Sciatic nerve (tissue), 2 donors: ENCODE results near the gene BTBD9. TPM values are rescaled to one million over a fixed set of nuclear protein-coding genes. Genes with fewer than 3 reads are reported as not detected.
A peak's percentile ranks its signal among the peaks of the same experiment; 100 is the strongest.

ENCODE experiments used
- ATAC-seq: fragments of 200-7000 bp; cut with Tn5 transposase; one replicate; pipeline ENCODE4 v1.9.1; 2020; ENCODE audit warnings: mild to moderate bottlenecking, moderate library complexity
- DNase-seq: peaks from one replicate; pipeline ENCODE4 v3.0.0-alpha.2; 2020; ENCODE audit warnings: low spot score
- intact Hi-C: fragments of 100-400 bp; cut with DNase I; formaldehyde crosslinking; loops from one replicate; pipeline ENCODE4 v1.14.2; 2022
- total RNA-seq: library from RNA; stranded (reverse); fragmentation: NEBNext Ultra II Directional; extraction: Animal tissue kit (Norgen Biotek cat#: 25700); gene quantifications from one replicate; pipeline ENCODE4 v1.2.1, GENCODE V29; 2021
- donor health status: DM: no; HTN: no; CAD: no.
- donor health status: DM: no; HTN: no; CAD: no.

BTBD9 gene
- total RNA-seq, 1 donor from 2014 or later, result 22.4 TPM

DNA sequence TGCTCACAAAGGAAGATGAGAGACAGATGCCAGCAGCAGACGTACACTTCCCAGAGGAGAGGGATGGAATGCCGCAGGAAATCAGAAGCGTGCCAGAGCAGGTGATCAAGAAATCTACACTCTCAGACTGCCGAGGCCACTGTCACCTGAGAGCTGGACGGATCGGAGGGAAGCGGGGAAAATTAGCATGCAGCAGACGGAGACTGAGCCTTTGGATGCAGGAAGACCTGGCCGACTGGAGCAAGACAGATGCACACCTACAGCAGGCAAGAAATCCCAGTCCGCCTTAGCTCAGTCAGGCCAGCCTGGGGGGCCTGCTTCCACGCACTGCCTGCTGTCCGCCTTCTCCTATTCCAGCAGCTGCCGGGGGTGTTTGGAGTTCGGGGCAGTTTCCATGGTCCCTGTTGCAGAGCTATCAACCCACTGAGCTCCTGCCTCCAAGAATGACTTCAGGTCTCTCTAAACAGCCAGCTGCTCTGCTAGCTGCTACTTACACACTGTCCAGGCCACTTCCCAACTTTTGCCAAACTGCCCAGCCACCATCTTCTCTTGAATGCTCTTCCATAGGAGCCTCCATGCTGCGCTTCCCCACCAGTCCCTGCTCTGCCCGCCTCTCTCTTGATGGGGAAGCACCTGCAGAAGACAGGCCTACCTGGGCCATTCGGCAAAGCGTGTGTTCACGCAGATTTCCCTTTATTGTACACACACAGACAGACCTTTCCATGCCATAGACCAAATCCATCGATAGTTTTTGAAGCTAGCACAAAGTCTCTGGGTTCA, 451.7 kb downstream of the BTBD9 start:
- ATAC-seq (no peak), DNase-seq (no peak)
- intact Hi-C loops, result no loop called here

DNA sequence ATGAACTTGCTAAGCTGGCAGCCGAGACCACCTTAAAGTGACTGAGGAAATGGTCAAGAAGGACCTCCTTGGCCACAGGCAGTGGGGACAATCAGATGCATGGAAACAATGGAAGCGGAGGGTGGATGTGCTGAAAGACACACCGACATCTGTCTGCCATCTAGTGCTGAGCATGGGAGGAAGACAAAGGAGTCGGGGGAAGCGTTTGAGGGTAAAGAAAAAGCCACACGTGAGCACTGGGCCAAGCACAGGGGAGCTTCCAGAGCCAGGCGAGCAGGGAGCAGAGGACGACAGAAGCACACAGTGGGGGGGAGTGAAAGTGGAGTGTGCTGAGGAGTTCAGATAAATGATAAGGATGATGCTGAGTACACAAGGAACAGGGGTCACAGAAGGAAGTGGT, 452.4 kb downstream of the BTBD9 start:
- intact Hi-C loops, result no loop called here
- DNase-seq (no peak), ATAC-seq (no peak)

DNA sequence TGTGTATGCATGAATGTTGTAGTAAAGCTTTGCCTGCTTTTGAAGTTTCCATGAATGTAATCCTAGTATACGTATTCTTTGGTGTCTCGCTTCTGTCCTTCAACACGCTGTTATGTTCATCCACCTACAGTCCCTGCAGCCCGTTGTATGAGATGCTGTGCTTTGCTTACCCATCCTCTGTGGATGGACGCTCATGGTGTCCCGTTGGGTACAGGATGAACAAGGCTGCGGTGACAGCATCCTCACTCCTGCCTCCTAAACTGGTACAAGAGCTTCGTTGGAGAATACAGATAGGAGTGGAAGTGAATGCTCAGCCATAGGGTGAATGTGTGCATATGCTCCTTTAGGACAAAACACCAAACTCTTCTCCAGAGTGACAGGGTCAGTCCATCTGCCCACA, 454.0 kb downstream of the BTBD9 start:
- ATAC-seq, result no peak
- intact Hi-C loops, result no loop called here
- DNase-seq, result no peak

DNA sequence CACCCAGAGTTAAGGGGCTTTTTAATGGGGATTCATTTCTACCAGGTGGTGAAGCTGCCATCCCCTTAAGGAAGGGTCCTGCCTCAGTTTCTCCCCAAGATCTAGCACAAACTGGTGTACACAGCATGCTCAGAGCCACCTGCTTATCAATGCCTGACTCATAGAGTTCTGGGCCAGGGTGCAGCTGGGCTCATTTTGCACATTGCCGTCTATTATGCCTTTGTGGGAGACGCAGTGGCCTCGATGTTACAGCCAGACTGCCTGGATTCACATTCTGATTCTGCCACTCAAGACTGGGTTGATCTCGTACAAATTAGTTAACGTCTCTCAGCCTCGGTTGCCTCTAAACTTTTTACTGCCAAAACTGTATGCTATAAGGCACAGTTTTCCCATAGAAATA, 454.5 kb downstream of the BTBD9 start:
- no peak for DNase-seq
- intact Hi-C loops, result no loop called here
- ATAC-seq, result no peak

DNA sequence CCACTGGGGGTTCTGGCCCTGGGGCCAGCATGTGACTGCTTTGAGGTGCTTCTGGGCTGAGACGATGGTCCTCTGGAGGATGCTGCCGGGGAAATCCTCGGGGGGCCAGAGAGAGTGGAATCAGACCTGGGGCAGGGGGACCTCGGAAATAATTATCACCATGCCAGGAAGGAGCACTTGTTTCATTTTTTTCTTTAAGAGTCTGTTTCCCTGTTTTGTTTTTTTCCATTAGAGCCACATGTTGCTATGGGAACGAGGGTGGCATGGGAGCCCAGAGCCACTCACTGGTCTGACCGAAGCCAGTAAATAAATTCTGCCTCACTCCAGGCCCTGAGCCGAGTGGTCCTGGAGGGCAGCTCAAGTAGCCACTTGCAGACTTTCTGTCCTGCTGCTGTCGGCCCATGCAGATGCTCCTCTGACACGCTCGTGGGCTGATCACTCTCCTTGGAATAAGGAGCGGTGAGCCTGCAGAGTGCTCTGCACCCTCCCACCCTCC, 455.1 kb downstream of the BTBD9 start:
- intact Hi-C loops, result no loop called here
- DNase-seq (no peak), ATAC-seq (no peak)

DNA sequence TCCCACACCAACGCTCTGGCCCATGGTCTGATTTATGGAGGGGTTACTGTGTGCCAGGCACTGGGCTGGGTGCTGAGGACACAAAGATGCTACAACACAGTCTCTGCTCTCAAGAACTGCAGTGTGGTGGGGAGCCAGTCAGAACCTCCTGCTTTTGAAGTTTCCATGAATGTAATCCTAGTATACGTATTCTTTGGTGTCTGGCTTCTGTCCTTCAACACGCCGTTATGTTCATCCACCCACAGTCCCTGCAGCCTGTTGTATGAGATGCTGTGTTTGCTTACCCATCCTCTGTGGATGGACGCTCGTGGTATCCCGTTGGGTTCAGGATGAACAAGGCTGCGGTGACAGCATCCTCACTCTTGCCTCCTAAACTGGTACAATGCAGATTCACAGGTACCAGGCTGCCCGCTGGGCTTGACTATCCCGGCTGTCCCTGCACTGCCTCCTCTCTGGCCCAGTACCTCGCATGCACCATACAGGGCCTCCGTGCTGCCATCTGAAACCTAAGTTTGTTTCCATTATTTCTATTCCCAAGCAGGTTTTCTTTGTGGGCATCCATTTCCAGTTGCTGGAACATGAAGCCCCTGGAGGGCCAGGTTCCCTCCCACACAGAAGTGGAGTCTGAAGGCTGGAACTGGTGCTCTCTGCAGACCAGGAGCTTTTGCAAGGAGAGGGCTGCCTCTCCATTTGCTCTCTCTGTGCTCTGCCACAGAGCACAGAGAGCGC, 455.7 kb downstream of the BTBD9 start:
- ATAC-seq, result no peak
- intact Hi-C loops, result no loop called here
- DNase-seq, result no peak

DNA sequence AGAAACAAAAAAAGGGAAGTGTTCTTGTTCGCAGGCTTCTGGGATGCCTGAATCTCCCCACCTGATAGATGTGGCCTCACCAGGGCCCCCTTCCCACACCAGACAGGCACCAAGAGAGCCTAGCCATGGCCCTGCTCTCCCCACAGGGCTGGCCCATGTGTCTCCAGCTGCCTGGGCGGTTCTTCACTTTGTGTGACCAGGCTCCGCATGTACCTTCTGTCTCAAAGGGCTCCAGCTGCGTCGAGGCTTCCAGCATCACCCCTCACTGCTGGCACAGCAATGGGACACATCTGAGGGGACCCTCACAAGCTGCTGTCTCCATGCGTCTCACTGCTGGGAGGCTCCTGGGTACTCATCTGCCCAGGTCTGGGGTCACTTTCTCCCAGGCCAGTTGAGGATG, 457.3 kb downstream of the BTBD9 start:
- ATAC-seq (no peak), DNase-seq (no peak)
- intact Hi-C loops, result no loop called here

DNA sequence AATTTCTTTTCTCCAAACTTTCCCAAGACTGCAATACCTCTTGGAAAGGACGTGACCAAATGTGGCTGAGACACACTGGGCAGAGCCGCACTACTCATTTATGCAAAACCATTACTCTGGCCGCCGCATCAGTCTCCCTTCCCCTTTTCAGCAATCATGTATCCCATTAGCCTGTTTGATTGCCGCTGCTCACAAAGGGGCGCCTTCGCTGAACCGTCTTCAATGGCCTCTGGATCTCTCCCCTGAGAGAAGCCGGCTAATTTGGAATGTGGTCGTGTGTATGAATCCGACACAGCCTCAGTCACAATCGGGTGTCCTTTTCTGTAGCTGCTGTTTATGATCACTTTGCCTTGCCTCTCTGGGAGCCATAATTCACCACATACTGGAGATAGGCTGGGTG, 459.1 kb downstream of the BTBD9 start:
- intact Hi-C loops, result no loop called here
- peak; percentile 35 for DNase-seq
- ATAC-seq, result no peak

DNA sequence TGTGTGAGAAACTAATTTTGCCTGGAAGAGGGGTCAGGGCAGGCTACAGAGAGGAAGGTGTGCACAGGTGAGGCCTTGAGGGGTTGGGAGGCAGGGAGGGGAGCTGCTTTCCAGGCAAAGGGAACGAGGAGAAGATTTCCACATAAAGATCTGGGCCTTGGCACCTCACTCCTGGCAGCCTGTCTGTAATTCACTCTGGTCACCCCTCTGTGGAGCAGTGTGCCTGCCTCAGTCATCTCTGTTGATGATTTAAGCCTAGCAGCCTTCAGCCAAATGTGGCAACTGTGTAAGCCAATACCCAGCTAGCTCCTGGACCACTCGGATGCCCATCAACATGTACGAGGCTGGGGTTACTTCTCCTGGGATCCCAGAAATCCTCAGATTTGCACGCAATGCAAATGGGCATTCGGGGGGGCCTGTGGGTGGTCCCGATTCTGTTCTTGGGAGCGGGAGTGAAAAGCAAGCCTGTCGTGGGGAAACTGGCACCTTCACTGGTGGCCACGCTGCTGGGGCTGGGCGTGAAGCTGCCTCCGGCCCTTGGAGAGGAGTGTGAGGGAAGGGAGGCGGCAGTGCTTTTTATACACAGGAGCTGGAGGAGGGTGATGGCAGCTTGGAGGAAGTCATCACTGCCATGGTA, 459.8 kb downstream of the BTBD9 start:
- DNase-seq, result peak; percentile 41

DNA sequence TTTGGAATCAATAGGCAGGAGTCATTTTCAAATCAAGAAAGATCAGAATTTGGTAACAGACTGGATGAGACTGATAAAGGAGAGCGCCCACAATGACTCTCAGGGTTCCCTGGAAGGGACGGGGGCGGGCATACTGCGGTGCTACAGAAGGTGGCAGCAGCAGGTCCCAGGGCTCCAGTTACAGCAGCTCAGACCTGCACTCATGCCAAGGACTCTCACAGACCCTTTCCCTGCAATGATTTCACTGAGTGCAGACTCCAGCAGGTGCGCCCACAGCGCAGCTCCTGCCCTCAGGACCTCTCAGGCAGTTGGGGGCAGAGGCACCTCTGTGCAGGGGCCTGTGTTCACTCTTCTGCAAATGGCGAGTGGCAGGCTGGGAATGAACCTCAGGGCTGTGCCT, 460.4 kb downstream of the BTBD9 start:
- ATAC-seq, result no peak
- intact Hi-C loops, result no loop called here
- DNase-seq, result peak; percentile 42

More for the DNA sequence above, 459.8 kb downstream of the BTBD9 start:
- intact Hi-C loops, result no loop called here
- no peak for ATAC-seq

DNA sequence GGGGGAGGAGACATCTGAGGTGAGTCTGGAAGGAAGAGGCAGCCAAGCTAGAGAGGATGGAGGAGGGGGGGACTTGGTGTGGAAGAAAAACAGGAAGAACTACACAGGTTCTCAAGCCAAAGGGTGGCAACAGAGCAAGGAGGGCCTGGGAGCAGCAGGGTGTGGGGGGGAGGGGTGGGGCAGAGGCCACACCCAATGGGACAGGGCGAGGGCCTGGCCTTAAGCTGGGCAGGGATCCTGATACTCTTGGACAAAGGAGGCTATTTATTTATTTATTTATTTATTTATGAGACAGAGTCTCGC, 461.2 kb downstream of the BTBD9 start:
- intact Hi-C loops, result no loop called here
- peak; percentile 25 for DNase-seq
- ATAC-seq, result no peak

DNA sequence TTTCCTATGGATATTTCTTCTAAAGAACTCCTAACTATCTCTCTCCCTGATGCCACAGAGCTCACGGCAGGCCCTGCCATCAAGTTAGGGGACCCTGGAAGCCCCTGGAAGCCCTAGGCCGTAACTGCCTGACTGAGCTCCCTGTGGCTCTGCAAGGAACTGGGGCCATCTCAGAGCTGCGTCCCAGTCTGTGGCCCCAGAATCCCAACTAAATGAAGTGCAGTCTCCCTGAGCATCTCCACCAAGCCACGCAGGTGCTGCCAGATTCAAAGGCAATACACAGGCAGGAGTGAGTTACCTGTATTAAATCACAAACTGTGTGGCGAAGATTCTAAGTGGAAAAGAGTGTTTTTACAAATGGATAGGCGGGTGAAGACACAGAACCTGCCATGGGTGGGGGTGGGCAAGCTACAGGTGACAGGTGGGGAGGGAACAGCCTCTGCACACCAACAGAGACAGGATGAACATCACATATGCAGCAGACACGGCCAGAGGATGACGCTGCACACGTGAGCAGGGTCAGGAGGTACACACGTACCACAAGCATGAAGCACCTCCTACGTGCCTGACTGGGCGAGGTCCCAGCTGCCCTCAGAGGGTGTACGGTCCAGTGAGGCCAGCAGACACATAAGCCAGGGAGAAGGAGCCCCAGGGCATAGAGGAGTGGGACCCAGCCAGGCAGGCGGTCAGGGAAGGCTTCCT, 461.7 kb downstream of the BTBD9 start:
- no peak for ATAC-seq

DNA sequence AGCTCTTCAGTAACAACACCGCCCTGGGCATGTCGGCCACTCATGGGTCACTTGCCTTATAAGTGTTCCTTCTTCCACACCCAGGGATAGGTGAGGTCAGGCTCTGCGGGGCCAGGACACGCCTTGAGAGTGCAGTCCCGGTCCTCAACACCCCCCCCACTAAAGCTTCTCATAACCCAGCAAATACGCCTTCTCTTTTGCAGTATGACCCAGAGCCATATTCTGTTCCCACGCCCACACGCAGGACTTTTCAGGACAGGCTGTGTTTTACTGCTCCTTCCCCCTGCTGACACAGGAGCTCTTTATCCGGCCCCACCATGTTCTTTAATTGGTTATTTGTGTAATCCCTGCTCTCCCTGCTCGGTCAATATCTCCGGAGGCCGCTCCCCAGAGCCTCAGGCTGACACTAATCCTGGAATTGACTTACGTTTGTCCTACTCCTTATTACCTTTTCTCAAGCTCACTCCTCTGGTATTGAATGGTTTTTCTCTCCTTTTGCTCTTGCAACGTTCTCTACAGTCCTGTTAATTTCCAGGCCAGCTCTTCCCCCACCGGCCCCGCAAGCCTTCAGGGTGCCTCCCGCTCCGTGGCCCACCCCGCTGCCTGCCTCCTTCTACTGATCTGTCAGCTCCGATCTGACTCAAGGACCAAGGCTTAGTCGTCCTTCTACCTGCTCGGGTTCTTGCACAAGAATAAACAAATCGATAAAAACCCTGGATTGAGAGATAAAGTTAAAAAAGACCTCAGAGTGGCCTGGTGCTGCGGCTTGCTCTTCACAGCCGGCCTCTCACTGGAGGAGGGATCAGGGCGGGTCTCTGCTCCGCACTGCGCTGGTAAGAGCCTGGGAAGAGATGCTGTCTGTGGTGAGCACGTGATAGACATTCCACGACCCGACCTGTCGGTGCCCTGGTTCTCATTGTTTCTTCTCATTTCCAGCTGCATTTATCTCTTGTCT, 462.7 kb downstream of the BTBD9 start:
- intact Hi-C loops, result no loop called here
- ATAC-seq, result peak; percentile 78
- DNase-seq, result peak; percentile 52

More for the DNA sequence above, 461.7 kb downstream of the BTBD9 start:
- intact Hi-C loops, result no loop called here
- DNase-seq, result peak; percentile 36

DNA sequence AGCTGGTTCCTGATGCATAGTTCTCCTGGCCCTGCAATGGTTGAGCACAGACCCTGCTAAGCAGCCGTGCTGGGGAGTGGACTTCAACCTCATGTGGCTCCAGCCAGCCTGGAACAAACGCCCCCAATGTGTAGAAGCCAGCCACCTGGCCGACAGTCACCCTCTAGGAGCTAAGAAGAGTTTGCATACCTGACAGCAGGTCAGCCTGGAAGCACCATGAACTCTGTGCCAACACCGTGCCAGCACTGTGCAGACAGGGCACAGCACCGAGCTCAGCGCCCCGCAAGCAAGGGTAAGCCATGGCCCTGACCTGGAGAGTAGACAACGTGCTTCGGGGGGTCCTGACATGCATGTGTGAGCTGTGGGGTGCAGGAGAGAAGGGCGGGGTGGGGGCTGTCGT, 463.9 kb downstream of the BTBD9 start:
- DNase-seq (no peak), ATAC-seq (no peak)
- intact Hi-C loops, result no loop called here

DNA sequence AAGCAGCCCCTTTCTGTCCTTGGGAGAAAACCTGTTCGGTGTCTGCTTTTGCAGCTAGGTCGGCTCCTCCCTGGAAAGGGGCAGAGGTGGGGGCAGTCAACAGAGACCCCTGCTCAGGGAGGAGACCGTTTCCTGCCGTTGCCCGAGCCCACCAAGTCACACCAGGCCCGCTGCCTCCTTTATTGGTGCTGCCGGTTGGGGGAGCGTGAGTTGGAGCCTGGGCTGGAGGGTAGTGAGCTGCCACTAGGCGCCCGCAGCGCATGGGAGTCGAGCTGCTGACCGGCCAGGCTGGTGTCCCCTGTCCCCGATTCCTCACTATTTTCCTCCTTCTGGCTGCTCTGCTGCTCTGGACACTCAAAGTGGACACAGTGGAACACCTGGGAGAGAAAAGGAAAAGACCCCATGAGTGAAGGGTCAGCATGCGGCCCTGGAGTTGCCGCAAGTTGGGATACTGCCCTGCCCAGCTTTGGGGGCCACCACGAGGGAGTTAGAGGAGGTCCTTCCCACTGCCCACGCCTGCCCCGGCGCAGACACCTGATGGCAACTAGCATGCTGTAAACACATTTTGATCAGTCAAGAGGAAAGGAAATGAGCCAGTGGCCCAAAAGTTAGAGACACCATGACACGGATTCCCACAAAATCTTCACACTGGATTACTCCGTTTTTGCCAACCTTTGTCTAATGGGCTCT, 464.8 kb downstream of the BTBD9 start:
- no peak for ATAC-seq
- intact Hi-C loops, result no loop called here
- no peak for DNase-seq

DNA sequence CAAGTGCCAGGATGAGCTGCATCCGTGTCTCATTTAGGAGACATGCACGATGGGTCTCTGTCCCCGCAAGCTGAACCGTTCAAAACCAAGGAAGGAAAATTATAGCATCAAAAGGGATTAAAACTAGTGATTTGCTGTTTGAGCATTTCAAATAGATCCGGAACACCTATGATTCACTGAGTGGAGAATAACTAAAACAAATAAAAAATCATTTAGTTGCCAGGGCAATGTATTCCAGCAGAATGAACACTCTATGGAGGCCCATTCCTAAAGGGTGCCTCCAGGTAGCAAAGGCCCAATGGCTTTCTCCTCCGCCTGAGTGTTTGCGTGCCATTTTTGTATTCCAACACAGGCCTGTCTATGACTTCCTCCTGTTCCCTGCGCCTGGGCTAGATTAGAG, 465.4 kb downstream of the BTBD9 start:
- intact Hi-C loops, result no loop called here
- DNase-seq (no peak), ATAC-seq (no peak)

DNA sequence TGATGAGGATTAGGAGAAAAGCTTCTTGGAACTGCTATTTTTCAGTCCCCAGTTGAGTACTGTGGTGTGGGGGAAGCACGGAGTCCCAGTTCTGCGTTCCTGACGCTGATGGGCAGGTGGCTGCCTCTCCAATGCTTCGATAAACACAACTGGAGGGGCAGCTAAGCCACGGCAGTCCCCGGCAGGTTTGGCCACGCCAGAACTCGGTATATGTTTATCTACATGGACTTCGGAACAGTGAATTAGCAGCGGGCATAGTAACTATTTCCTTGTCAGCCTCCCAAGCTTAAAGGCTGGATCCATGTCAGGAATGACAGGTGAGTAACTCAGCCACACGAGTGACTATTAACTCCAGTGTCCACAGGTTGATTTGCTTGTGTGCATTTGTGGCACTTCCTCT, 465.8 kb downstream of the BTBD9 start:
- no peak for DNase-seq
- ATAC-seq, result no peak
- intact Hi-C loops, result no loop called here
